Left lung (tissue), 10 donors: ENCODE measurements around the gene NKX6-2. TPM values are rescaled to one million over a fixed set of nuclear protein-coding genes. Genes with fewer than 3 reads are reported as not detected.
"Not testable (repeated sequence)": the region's sequence is repeated elsewhere in the genome, so short reads cannot be mapped to it uniquely, and the experiment has no call there.

Experiments
- ATAC-seq: fragments of 200-7000 bp; cut with Tn5 transposase; one replicate; pipeline ENCODE4 v1.9.1; 2020; ENCODE audit warnings: moderate library complexity
- DNase-seq, 4 donors: peaks; one replicate each; pipeline ENCODE4 v3.0.0-alpha.2; 2013 to 2020
- H3K27ac ChIP-seq, 2 donors: fragments of 200-600 bp; sonication (generic) in 1 of 2; one replicate each; pipeline versions ENCODE4 v1.5.0 to v1.8.0; 2020 to 2021
- H3K27me3 ChIP-seq, 2 donors: fragments of 200-600 bp; sonication (generic) in 1 of 2; one replicate each; pipeline versions ENCODE4 v1.5.0 to v1.8.0; 2020 to 2021
- H3K36me3 ChIP-seq, 2 donors: fragments of 200-600 bp; sonication (generic) in 1 of 2; one replicate each; pipeline versions ENCODE4 v1.5.0 to v1.8.0; 2020 to 2021
- H3K4me1 ChIP-seq, 2 donors: fragments of 200-600 bp; one replicate each; pipeline ENCODE4 v1.8.0; 2021
- H3K4me3 ChIP-seq, 2 donors: fragments of 200-600 bp; sonication (generic) in 1 of 2; one replicate each; pipeline versions ENCODE4 v1.5.0 to v1.8.0; 2020 to 2021; ENCODE audit warnings: mild to moderate bottlenecking in 1 of 2
- H3K9me3 ChIP-seq, 2 donors: fragments of 200-600 bp; sonication (generic) in 1 of 2; one replicate each; pipeline versions ENCODE4 v1.5.0 to v1.8.0; 2020 to 2021
- intact Hi-C, 2 donors: fragments of 100-400 bp; cut with DNase I; formaldehyde crosslinking; loops; one replicate each; pipeline versions ENCODE4 v1.11.2 to v1.14.2; 2022
- polyA plus RNA-seq, 6 donors: library from polyadenylated mRNA; unstranded; fragments of 120-200 nt; gene quantifications; one replicate each; pipeline ENCODE4 v1.2.1, GENCODE V29; 2013; ENCODE audit not compliant: insufficient read length in 6 of 6
- total RNA-seq, 2 donors: library from RNA; stranded (reverse); fragmentation: NEBNext Ultra II Directional; extraction: Animal tissue kit (Norgen Biotek cat#: 25700); gene quantifications; one replicate each; pipeline ENCODE4 v1.2.1, GENCODE V29; 2021
- TF ChIP-seq, protein P1 (sequence below), 2 donors: fragments of 200-600 bp; sonication (generic) in 1 of 2; IDR thresholded peaks; one replicate each; pipeline versions ENCODE4 v1.5.0 to v1.8.0; 2021; ENCODE audit warnings: antibody characterized with exemption in 2 of 2
- donor health status: DM: no; HTN: yes; CAD: no.
- donor health status: DM: no; HTN: no; CAD: no.

NKX6-2 gene
- total and polyA plus RNA-seq, 8 donors, result 4.5 to 6.5 (median 6.1) TPM; not detected in 2

DNA sequence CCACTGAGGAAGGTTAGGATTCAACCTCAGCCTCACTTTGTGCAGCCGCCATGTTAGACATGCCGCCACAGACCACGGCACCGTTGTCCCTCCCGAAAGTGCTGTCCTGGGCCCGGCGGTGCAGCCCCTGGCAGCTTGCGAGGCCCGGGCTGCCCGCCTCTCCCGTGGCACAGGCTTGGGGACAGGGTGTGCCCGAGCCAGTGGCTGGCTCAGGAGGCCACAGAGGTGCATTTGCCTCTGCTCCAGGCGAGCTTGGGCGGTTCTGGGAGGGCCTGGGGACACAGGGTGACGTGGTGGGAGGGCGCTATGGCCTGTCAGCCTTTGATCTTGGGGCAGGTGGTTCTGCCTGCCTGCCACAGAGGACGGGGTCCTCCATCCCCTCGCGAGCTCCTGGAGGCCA, 41.1 kb downstream of the NKX6-2 start:
- Histone ChIP-seq H3K4me3 (no peak overlapping the region), H3K9me3 (no peaks in the 10 kb centered on the region), H3K27me3 (no peaks in the 10 kb centered on the region), H3K36me3 (peaks cover 0 to 37% of the 10 kb centered on the region in 2 donors), H3K4me1 (no peaks in the 10 kb centered on the region), H3K27ac (no peak overlapping the region)
- intact Hi-C loops, result no loop called here
- TF ChIP-seq, protein P1, sequence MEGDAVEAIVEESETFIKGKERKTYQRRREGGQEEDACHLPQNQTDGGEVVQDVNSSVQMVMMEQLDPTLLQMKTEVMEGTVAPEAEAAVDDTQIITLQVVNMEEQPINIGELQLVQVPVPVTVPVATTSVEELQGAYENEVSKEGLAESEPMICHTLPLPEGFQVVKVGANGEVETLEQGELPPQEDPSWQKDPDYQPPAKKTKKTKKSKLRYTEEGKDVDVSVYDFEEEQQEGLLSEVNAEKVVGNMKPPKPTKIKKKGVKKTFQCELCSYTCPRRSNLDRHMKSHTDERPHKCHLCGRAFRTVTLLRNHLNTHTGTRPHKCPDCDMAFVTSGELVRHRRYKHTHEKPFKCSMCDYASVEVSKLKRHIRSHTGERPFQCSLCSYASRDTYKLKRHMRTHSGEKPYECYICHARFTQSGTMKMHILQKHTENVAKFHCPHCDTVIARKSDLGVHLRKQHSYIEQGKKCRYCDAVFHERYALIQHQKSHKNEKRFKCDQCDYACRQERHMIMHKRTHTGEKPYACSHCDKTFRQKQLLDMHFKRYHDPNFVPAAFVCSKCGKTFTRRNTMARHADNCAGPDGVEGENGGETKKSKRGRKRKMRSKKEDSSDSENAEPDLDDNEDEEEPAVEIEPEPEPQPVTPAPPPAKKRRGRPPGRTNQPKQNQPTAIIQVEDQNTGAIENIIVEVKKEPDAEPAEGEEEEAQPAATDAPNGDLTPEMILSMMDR (IDR thresholded peaks at IDR 0.05), result no peak
- no peak for DNase-seq
- no peak for ATAC-seq

DNA sequence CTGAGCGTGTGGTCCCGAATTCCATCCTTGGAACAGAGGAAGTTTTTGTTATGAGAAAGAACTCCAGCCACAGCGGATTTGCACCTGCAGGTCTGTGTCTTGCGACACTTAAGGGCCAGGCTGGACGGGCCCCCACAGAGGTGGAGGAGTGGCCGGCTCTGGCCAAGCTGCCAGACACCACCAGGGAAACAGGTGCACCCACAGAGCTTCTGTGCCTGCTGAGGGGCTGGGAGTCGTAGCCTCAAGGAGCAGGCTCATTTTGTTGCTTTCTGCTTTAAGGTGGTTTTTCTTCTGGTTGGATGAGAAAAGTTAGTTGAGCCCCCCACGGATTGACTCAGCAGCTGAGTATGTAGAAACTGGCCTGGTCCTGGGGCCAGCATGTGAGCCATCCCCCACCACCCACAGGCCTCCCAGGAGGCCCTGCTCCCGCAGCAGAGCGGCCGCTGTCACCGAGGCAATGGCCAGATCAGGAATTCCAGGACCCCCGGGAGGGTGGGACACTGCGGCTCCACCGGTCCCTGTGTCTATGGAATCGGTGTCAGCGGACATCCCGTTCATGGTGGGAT, 41.9 kb downstream of the NKX6-2 start:
- TF ChIP-seq, protein P1 (IDR thresholded peaks at IDR 0.05), result no peak
- no peaks in the 10 kb centered on the region for H3K4me1 ChIP-seq
- no peak overlapping the region for H3K4me3 ChIP-seq
- H3K36me3 ChIP-seq, result peaks cover 0 to 37% of the 10 kb centered on the region in 2 donors
- no peak overlapping the region for H3K27ac ChIP-seq
- ATAC-seq, result no peak
- intact Hi-C loops, result no loop called here
- DNase-seq, result no peak
- no peaks in the 10 kb centered on the region for H3K27me3 ChIP-seq
- no peaks in the 10 kb centered on the region for H3K9me3 ChIP-seq

DNA sequence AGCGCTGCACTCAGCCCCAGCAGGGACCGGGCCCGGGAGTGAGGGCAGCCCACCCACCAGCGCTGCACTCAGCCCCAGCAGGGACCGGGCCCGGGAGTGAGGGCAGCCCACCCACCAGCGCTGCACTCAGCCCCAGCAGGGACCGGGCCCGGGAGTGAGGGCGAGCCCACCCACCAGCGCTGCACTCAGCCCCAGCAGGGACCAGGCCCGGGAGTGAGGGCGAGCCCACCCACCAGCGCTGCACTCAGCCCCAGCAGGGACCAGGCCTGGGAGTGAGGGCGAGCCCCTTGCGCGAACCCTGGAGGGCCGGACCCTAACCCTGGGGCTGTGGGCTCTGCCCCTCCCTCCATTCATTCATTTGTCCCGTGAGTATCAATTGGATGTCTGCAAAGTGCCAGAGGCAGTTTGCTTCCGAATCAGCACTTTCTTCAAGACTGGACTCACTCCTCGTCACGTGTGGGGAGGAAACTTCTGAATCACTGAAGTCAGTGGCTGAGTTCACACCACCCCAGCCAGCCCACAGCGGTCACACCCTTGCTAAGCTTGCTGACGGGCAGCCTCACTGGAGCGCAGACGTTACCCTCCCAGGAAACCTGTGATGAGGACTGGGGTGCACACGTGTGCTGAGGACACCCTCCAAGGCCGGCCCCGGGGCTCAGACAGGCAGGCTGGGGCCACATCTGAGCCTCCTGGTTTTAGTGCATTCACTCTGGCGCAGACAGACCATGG, 42.6 kb downstream of the NKX6-2 start:
- peaks cover 0 to 36% of the 10 kb centered on the region in 2 donors for H3K36me3 ChIP-seq
- H3K4me3 ChIP-seq, H3K4me1 ChIP-seq, intact Hi-C loops, H3K27me3 ChIP-seq, DNase-seq, H3K9me3 ChIP-seq, H3K27ac ChIP-seq: not testable (repeated sequence)
- peak; percentile 50 for ATAC-seq

DNA sequence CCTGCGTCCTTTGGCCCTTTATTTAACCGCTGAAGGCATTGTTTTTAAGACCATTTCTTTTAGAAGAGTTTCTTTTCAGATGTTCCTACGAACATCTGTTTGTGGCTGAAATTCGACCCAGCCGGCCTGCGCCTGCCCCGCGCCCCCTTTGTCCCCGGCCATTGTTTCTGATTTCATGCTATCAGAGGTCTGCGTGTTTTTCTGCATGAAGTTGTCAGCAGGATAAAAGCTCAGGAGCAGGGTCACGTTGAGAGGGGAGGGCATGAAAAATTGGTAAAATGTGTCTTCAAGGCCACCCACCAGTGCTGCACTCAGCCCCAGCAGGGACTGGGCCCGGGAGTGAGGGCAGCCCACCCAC, 43.1 kb downstream of the NKX6-2 start:
- H3K4me3 ChIP-seq, result no peak overlapping the region
- no peaks in the 10 kb centered on the region for H3K27me3 ChIP-seq
- H3K27ac ChIP-seq, result no peak overlapping the region
- ATAC-seq (no peak), DNase-seq (no peak)
- H3K36me3 ChIP-seq, result peaks cover 0 to 36% of the 10 kb centered on the region in 2 donors
- TF ChIP-seq, protein P1 (IDR thresholded peaks at IDR 0.05), result no peak
- no peaks in the 10 kb centered on the region for H3K4me1 ChIP-seq
- intact Hi-C loops, result no loop called here
- no peaks in the 10 kb centered on the region for H3K9me3 ChIP-seq

DNA sequence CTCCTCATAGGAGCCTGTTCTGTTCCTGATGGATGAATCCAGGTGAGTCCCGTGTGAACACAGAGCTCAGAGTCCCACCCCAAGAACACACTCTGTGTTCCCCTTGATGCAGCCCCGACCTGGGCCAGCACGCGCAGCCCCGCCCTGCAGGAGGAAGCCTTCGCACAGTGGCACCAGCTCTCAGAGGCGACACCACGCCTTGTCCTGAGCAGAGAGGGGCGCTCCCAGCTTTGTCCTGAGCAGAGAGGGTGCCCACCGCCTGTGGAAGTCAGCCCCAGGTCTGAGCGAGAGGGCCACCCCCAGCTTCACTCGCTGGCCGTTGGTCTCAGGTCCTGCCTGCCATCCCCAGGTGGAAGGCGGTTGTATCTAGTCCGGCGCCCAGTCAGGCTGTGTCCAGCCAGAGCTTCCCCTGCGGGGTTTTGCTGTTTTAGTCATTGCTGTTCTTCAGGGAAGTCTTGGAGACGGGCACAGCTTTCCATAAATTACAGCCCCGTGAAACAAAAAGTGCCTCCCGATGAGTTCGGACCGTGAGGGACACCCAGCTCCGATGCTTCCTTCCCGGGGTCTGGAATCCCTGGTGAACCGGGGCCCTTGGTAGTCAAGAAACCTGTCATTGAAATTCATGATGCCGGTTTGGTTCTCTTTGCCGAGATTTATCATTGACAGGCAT, 43.6 kb downstream of the NKX6-2 start:
- intact Hi-C loops, result no loop called here
- H3K36me3 ChIP-seq, result peaks cover 0 to 37% of the 10 kb centered on the region in 2 donors
- no peak overlapping the region for H3K4me3 ChIP-seq
- TF ChIP-seq, protein P1 (IDR thresholded peaks at IDR 0.05), result no peak
- DNase-seq, result peak in 1 of 4 donors; percentile 54
- H3K9me3 ChIP-seq, result no peaks in the 10 kb centered on the region
- no peak overlapping the region for H3K27ac ChIP-seq
- ATAC-seq, result no peak
- H3K4me1 ChIP-seq, result no peaks in the 10 kb centered on the region
- H3K27me3 ChIP-seq, result no peaks in the 10 kb centered on the region
